ENCODE results near the gene WWOX.

Gene WWOX

DNA sequence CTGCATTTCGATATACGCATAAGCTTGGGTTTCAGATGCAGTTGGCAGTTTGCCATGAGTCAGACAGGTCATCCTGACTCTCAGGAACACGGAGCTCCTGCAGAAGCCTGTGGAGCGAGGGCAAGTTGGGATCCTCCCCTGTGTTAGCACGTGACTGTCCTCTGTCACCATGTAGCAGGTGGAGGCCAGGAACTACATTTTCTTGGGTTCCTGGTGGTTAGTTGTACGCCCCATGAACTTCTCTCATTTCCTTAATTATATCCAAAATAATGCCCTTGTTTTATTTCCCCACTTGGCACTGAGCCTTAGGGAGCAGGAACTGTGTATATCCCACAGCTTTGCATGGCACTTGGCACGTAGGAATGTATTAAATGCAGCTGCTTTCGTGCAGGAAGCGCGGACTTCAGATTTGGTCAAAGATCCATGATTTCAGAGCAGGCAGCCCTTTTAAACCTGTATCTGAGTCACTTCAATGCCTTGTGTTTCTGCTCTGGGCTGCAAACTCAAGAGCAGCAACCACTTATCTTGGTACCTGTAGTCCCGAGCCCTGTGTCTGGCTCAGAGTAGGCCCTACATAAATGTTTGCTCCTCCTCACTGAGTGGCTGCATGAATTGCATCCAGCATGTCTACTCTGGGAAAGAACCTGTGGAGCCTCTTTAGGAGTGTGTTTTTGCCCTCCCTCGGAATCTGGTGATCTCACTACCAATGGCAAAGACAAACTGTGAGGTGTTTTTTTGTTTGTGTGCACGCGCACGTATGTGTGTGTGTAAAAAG is 1072.7 kb downstream of the WWOX start:
- DNase-seq = peak; percentile 46

DNA sequence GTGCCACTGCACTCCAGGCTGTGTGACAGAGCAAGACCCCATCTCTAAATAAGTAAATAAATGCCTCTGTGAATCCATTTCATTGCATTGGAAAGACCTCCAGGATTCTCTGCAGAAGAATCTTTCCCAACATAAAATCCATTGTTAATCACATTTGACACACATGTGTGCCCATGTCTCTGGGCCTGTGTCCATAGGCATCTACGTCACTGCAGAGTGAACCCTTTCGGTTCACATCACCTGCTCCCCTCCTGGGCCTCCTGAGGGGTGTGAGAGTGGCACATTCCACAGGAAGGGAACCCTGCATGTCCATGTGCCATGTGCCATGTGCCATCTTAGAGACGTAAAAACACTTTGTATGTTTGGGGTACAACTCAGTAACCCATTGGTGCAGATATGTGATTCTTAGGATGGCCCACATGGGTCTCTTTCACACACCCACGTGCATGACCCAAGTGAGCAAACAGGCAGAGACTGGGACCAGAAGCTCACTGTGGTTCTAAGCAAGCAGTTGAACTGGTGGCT is 1073.6 kb downstream of the WWOX start:
- DNase-seq = no peak

DNA sequence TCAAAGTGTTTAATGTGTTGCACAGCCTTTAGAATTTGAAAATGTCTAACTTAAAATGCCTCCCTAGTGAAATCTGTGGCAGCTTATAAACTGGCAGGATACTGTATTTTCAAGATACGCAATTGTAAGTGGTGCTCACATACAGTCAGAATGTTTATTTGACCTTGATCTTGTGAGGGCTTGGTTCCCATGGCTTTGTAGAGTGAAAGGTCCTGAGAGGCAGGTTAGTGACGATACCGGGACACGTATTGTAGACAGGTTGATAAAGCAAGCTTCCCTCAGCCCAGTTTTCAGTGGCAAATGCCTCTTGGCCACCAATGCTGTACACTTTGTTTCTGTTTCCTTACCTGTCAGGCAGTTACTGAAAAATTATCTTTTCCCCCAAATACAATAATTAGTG is 1074.5 kb downstream of the WWOX start:
- no peak for DNase-seq

DNA sequence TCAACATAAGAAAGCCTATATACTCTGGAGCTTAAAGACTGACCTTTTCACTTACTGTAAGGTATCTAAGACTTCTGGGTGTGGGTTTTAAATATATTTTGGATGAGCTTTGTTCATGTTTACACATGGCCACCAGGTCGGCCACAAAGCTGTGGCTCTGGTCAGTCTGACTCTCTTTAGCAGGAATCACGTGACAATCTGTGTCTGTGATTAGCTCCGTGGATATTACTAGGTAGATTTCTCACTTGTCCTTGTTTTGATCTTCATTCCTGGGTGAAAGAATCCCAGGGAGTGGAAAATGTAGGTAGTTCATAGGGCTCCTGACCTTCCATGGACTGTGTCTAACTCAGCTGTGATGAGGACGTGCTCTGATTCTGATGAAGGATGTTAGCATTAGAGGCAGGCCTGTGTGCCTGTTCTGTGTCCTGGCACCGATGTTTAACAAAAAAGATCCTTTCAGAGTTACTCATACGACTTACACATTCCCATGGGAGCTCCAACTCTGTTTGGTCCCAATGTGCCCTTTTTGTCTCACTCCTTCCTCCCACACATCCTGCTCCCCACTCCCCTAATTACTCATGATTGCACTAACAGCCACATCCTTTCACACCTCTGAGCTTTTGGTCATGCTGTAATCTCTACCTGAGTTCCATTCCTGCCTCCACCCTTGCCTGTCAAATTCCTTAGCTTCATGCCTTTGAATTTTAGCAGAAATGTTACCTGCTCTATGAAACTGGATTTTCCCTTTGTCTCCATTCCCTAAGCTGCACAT is 1076.0 kb downstream of the WWOX start:
- DNase-seq = no peak

DNA sequence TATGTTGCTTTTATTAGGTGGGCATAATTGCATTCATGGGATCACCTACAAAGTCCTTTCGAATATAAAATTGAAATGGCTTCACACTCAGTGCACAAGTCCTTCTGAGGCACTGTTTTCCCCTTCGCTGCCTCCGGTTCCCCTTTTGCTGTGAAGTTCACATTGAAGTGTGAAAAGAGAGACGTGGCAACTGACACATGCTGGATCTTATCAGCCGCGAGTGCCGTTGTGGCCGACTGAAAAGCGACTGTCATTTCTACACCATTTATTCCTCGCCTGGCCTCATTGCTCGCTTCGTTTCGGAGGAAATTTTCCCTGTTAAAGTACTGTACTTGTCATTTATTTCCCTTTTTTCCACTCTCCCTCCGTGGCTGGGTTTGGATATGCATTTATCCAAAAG is 1077.6 kb downstream of the WWOX start:
- no peak for DNase-seq

DNA sequence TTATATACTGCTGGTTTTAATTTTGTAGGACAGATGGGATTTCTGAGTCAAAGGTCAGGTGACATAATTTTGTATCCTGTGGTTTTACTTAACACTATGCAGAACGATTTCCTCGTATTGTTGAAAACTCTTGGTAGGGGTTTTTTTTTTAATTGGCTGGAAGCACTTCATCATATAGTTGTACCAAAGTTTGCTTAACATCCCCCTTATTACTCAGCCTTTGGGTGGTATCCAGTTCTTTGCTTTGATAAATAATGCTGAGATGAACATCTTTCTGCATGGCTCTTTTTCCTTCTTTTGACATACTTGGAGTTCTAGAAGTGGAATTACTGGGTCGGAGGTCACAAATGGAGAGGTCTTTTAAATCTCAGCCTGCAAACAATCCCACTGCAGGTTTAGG is 1082.0 kb downstream of the WWOX start:
- no peak for DNase-seq

DNA sequence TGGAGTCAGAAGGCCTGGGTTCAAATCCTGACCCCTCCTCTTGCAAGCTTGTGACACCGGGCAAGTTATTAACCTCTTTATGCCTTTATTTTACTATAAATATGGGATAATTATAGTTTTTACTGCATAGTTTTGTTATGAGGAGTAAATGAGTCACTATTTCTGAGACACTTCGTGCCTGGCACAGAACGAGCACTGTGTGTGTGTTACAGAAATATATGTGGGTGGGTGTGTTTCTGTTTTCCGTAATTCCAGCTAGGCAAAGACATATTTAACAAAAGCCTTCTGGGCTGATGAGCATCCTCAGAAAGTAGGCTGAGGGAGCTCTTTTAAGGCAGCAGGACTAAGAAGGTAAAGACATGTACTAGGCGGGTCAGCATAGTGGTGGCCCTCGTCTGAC is 1083.2 kb downstream of the WWOX start:
- no peak for DNase-seq

DNA sequence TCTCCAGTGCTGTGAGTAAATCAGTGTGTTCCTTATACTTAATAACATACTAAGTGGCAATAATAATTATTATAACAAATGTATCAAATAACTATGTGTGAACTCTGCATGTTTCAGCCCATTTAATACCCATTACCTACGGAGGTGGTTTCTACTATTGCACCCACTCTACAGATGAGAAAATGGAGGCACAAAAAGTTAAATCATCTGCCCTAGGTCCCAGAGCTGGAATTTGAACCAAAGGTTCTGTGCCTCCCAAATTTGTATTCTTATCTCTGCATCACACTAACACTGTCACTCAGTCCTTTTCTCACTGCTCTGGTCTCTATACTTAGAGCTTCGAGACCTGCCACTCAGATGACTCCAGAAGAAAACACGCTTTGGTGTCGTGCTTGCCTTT is 1084.1 kb downstream of the WWOX start:
- no peak for DNase-seq

DNA sequence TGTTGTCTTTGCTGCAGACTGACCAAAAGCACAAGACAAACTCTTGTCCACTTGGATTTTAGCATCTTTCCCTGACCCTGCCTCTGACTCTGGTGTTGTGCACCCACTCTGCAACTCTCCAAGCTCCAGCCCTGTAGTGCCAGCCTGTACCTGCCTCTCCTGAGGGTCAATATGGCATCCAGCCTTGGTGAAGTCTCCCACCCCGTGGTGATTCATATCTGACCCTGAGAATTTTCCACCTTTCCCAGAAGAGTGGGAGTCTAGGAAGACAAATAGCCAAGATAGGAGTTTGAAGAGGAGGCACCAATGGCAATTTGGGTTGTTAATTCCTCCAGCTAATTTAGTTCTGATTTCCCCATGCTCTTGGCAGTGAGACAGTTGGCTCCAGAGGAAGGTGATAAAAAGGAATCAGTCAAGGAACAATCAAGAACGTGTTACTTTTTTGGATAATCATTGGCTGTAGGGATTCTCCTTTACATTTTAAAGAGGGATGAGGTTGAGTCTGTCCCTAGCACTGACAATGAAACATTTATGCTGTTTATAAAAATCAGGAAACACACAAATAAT is 1085.1 kb downstream of the WWOX start:
- DNase-seq = no peak

DNA sequence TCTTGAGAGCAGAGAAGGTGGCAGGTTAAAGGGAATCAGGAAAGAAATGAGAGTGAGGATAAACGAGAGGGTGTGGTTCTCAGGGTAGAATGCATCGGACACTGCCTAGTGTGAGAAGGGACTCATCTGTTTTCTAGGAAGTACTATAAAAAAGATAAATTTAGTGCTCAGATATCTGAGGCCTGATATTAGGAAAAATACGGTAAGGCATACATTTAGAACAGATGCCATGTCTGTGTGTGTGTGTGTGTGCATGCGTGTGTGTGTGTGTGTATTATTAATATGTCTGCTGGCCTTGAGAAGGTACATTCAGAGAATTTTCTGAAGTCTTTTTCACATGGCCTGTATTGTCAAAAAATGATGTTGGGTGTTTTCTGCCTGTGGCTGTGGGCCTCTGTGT is 1086.3 kb downstream of the WWOX start:
- no peak for DNase-seq

DNA sequence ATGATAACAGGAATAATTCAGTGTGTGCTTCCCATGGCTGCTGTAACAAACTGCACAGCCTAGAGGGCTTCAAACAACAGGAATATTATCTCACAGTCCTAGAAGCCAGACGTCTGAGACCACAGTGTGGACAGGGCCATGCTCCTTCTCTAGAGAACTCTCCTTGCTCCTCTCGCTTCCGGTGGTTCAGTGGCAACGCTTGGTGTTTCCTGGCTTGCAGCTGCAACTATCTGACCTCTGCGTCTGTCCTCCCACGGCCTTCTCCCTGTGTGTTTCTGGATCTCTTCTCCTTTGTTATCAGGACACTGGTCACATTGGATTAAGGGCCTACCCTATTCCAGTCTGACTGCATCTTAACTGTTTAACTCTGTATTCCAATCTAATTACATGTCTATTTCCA is 1086.7 kb downstream of the WWOX start:
- no peak for DNase-seq

DNA sequence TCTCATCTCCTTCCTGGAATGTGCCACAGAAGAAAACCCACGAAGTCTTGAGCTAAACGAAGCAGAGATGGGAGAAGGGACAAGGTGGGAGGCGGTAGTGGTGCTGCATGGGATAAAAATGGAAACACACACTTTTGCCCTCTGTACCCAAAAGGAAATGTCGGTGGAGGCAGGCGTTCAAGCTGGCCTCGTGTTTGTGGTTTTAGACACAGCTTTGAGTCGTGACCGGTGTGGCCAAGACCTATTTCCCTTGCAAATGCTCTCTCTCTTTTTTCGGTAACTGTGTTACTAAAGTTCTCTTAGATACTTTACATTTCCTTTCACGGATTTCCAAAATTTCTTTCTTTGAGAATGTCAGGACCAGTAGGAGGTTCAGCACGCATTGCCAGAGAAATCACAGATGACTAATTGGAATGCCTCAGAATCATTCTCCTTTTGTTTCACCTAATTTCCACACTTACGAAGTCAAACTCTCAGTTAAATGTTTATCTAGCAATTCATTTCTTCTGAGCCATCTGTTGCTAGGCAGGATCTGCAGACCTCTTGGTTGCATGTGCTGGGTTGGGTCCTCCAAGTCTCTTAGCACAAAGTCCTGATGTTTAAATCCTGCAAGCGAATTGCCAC is 1088.8 kb downstream of the WWOX start:
- DNase-seq = no peak

DNA sequence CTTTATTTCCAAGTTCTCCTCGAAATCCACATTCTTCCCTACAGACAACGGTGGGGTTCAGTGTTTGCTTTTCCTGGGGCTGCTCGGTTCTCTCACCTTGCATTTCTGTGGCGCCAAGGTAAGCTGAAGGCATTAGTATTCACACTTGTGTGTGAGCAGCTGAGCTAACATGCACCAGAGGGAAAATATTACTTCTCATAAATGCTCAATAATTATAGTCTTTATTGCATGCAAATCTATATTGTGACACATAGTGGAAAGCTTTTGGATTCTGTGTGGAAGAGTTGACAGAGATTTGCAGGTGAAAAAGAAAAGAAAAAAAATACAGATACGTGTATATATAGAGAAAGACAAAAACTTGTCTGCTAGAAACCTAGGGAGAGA is 1089.3 kb downstream of the WWOX start:
- peak; percentile 3 for DNase-seq

DNA sequence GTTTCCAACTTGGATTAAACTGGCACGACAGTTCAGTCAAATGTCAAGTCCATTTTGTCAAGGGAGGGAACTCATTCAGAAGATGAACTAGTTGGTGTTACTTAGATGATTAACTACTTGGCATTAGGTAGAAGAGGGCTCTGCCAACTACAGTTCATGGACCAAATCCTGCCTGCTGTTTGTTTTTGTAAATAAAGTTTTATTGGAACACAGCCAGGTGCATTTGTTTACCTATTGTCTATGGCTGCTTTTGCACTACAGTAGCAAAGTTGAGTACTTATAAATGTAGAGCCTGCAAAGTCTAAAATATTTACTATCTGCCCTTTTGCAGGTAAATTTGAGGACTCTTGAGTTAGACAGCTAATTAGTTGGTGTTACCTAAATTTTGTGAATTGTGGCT is 1091.1 kb downstream of the WWOX start:
- DNase-seq = no peak

DNA sequence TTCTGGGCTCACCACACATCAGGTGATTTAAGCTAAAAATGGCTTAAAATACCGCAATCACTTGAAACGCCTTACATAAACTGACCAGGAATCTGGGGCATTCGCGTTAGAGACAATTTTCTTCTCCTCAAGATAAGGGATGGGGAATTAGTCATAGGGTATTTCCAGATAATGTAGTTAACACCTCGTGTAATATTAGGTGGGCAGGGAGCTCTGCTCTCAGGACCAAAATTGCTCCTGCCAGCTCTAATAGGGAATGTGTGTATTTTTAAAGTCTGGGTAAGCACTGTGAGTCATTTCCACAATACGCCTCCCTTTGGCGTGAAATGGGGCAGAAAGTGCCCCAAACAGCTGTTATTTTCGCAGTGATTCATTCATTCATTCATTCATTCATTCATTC is 1092.5 kb downstream of the WWOX start:
- no peak for DNase-seq

DNA sequence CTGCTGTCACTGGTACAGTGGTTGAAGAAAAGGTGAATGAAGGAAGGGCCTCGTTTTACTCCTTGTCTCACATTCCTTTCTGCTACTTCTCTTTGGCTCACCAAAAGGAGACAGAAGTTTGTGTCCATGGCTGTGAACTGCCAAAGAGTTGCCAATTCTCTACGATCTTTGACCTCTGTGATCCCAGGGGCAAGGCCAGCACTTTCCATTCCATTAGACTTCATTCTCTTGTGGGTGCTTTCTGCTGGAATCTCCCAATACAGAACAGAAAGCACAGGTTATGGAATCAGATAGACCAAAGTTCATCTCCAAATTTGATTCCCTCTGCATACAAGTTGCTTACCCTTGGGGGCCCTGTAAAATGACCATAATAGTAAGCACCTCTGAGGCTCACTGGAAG is 1093.5 kb downstream of the WWOX start:
- no peak for DNase-seq

DNA sequence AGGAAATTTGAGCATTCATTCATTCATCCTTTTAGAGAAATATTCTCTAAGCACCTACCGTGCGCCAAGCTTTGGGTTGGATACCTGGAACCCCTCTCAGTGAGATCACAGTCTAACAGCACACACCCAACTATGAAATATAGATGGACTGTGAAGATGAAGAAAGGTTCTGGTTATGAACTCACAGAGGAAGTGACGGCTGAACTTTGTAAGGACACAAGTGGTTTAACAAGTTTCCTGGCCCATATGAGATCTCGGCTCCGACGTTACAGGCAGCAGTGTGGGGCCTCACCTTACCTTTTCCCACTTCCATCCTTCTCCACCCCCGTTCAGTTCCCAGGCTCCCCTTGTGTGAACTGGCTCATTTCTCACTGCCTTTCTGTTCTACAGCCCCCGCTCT is 1094.8 kb downstream of the WWOX start:
- DNase-seq = no peak

DNA sequence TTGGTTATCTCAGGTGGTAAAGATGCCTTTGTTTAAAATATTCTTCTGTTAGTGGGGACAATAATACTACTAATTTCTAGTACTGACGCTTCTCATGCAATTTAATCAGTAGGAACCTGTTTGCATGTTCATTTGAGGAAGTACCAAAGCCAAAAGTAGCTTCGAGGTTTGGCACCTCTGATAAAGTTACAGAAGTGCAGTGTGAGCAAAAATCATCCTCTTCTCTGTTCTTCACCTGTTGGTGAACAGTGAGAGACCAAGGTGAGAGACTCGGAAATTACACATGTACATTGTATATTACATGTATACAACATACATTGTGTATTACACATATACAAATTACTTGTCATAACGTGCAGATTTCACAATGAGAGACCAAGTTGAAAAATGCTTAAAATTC is 1096.5 kb downstream of the WWOX start:
- no peak for DNase-seq

DNA sequence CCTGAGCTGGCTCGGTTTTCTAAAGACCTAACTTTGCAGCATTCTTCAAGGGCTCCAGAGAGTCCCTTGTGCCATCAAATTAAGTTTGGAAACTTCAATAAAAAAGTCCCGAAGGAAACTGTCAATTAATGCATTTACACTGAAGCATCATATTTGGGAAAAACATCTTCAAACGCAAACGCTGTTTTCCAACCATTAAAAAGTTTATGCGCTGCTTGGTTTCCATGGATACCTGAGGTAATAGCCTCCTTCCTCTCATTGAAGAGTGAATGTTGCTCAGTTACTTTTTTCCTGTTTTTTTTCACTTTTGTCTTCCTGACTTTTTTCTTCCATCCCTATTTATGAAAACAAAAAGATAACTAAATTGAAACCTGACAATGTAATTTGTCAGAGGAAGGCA is 1102.0 kb downstream of the WWOX start:
- no peak for DNase-seq

DNA sequence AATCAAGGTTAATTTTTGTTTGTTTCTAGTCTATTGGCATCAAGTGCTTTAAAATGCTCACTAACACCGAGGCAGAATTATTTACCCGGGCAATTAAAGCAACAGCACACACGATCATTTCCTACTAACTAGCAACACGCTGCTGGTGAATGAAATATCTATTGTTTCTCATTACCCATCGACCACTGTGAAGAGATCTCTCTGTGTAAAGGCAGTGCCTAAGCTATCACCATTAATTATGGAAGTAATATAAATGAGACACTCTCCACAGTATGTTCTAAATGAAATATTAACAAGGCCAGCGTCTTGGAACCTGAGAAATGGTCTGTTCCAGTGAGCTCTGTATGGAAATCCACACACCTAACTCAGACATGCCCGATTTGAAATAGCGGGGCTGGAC is 1103.5 kb downstream of the WWOX start:
- DNase-seq = no peak

DNA sequence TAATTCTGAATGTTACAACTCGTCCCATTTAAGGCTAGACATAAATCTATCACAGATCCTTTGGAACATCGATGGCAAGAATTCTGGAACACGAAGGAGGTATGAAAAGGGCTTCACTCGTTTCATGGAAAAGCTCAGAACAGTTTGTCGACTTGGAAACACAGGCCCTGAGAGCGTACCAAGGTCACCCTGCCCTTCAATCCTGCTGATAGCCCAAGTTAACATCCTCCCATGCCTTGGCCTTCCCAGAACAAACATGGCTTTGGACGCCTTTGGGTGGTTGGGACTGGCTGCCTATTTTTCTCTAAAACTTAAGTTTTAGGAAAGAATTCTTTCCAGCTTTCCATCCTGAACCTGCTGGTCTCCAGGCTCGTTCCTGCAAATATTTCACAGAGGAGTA is 1105.0 kb downstream of the WWOX start:
- no peak for DNase-seq

DNA sequence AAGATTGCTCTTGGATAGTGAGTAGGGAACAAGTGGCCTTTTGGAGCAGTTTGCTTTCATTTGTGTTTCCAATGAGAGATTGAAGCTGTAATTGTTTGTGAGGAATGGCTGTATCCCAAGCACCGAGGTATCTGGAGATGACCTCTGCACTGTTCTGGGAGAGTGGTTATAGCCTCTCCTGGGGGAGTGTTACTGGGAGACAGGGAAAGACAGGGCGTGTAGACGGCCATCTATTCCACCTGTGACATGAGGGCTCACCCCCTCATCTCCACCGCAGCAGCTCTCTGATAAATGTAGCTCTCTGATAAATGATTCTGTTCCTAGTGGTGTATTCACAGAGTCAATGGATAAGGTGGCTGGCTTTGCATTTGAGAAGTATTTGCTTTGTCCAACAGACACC is 1107.4 kb downstream of the WWOX start:
- no peak for DNase-seq

DNA sequence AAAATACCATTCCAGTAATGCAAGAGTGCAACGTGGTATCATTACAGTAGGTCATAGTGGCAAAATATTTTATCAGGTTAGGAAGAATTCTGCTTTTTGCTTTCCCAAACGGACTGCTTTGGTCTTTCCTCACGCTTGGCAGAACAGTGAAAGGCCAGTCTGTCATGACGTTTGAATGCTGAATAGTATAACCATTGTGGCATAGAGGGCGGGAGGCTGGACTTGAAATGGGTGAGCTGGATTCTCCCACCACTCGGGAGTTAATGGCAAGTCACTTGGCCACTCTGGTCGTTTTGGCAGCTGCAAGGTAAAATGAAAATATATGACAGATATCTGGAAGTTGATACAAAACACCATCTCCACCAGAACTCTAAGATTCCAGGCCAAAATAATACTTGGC is 1109.9 kb downstream of the WWOX start:
- DNase-seq = no peak

DNA sequence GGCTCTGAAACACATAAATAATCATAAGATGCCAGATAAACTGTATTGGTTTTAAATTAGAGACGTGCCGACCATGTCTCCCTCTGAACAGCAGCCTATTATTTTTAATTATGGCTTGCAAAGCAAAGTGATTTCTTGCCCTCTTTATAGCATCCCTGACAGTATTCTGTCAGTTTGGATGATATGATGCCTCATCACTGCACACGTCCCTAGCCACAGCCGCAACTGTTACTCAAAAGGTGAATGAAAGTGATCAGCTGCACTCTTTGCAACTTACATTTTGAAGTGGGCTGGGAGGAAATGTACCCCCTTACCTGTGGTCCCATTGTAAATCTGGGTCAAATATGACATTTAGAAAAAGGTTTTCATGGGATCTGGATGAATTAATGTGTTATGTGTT is 1111.2 kb downstream of the WWOX start:
- DNase-seq = no peak
